Measurements from ENCODE around the gene DCDC1.

DNA sequence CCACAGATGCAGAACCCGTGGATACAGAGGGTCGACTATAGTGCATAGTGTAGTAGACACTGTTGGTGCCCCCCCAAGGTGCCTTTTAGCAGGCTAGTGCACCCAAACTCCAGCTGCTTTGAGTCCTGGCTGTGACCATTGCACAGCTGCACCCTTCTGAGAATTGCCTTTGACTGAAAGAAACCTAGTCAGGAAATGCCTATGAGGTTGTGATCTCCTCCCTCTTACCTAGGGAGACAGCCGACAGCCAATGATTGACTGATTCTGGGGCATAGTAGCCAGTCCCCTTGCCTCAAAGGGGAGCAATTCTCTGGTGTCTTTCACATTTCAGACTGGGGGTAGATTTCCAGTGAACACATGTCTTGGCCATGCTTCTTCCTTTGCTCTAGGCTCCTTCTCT, 74.2 kb downstream of the DCDC1 start:
- TF ChIP-seq CTCF (IDR thresholded peaks at IDR 0.05 in 2 of 3, conservative IDR thresholded peaks at IDR 0.05 in 1 of 3; ENCODE audit: borderline replicate concordance in 1 of 3, insufficient read depth in 1 of 3, low read depth in 2 of 3, low read length in 2 of 3) = no peak
- no peak for TF ChIP-seq EZH2phosphoT487 (IDR thresholded peaks at IDR 0.05; ENCODE audit: borderline replicate concordance)
- no peak for TF ChIP-seq MAX (IDR thresholded peaks at IDR 0.05)
- no peak for TF ChIP-seq RAD21 (IDR thresholded peaks at IDR 0.05; ENCODE audit: low read depth)
- no peak for TF ChIP-seq TCF7L2 (IDR thresholded peaks at IDR 0.05; ENCODE audit: borderline replicate concordance, extremely low read depth, insufficient read depth, insufficient read length)

Measured in HCT116 (cell line).